HEK293T (cell line): ENCODE data around the gene AFF1.

Experiments
- ARNT ChIP-seq: fragments of 450-650 bp; IDR thresholded peaks from 2 replicates; pipeline ENCODE4 v1.6.1; 2017; ENCODE audit warnings: mild to moderate bottlenecking
- BHLHE40 ChIP-seq: fragments of 450-650 bp; IDR thresholded peaks from 2 replicates; pipeline ENCODE4 v1.6.1; 2016; ENCODE audit warnings: mild to moderate bottlenecking, moderate library complexity, borderline replicate concordance
- FOXM1 ChIP-seq: fragments of 450-650 bp; IDR thresholded peaks from 2 replicates; pipeline ENCODE4 v1.6.1; 2017; ENCODE audit warnings: mild to moderate bottlenecking, borderline replicate concordance
- NFRKB ChIP-seq: fragments of 450-650 bp; IDR thresholded peaks from 2 replicates; pipeline ENCODE4 v1.6.1; 2016; ENCODE audit warnings: mild to moderate bottlenecking, moderate library complexity
- SP1 ChIP-seq: fragments of 450-650 bp; IDR thresholded peaks from 2 replicates; pipeline ENCODE4 v1.6.1; 2017
- SUZ12 ChIP-seq: fragments of 450-650 bp; IDR thresholded peaks from 2 replicates; pipeline ENCODE4 v1.6.1; 2016; ENCODE audit warnings: mild to moderate bottlenecking
- ZNF384 ChIP-seq: fragments of 450-650 bp; IDR thresholded peaks from 2 replicates; pipeline ENCODE4 v1.6.1; 2016

- TF ChIP-seq SP1 (no peak), ZNF384 (no peak), BHLHE40 (no peak), NFRKB (no peak), FOXM1 (no peak), ARNT (no peak), SUZ12 (no peak)
Observed at GRCh38 chr4:87045234-87045558, 110.4 kb downstream of the AFF1 start.
